GM18519 (cell line): ENCODE measurements around the gene GPS1.

Experiments used
- ATAC-seq: cut with Tn5 transposase; IDR thresholded peaks from one replicate; pipeline ENCODE4 v1.9.1; 2021; ENCODE audit warnings: mild to moderate bottlenecking, moderate library complexity; ENCODE audit not compliant: unreplicated experiment, low FRiP score

The GPS1 gene

DNA sequence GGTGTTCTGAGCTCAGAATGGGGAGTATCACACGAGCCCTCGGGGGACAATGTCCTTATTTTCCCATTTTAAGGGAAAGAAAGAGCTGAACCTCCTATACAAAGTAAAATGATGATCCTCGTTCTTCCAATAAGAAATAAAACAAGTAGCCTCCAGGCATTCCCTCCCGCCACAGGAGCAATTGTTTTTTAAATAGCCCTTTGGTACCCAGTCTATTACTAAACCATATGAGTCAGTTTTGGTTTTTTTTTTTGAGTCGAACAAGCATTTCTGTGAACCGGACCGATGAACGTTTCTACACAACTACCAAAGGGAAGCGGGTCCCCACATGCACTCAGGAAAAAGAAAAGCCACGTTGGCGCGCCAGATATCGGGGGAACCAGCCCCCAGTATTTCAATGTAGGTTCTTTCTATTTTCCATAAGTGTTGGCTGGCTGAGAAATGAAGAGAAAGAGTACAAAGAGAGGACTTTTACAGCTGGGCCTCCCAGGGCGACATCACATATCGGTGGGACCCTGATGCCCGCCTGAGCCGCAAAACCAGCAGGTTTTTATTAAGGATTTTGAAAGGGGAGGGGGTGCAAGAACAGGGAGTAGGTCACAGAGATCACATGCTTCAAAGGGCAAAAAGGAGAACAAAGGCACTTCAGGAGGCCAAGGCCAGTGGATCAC is 10.4 kb upstream of the GPS1 start:
- ATAC-seq = no peak

DNA sequence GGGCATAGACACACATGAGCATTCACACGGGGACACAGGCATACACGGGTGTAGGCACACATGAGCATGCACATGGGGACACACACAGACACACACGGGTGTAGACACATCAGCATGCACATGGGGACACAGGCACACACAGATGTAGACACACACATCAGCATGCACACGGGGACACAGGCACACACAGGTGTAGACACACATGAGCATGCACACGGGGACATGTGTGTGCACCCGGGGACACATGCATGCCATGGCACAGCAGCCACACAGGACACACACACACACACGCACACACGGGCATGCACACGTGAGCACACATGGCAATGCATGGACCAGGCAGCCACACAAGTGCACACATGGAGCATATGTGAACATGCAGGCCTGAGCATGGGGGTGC is 9.0 kb upstream of the GPS1 start:
- no peak for ATAC-seq

DNA sequence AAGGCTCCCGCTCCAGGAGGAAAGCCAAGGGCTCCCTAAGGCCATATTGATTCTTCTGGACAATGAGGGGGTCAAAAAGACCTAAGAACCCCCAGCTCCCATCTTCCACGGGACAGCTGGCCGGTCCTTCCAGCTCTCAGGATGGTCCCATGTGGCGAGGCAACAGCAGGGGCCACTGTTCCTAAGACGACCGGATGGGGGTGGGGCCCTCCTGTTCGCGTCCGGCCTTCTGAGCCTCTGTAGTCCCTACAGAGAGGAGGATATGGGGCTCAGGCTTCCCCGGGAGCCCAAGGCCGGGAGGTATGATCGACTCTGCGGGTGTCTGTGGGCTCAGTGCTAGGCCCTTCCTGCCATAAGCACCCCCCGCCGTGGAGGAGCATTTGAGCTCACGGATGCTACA is 8.2 kb upstream of the GPS1 start:
- no peak for ATAC-seq

DNA sequence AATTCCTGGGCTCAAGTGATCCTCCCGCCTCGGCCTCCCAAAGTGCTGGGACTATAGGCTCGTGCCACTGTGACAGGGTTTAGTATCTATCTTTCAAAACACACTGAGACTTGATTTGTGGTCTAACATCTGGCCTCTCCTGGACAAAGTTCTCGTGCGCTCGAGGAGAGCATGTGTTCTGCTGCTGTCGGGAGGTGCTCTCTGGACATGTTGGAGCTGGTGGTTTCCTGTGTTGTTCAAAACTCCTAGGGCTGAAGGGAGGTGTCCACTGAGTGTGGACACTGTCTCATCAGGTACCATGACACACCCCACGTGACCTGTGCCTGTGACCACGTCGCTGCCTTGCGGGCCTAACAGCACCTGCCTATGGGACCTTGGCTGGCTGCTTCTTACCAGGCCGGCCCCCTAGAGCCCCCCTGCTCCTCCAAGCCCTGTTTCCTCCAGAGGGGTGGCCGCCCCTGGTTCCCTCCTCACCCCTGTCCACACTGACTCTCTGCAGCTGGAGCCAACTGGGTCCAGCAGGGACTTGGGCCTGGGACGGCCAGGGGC is 5.7 kb upstream of the GPS1 start:
- no peak for ATAC-seq

DNA sequence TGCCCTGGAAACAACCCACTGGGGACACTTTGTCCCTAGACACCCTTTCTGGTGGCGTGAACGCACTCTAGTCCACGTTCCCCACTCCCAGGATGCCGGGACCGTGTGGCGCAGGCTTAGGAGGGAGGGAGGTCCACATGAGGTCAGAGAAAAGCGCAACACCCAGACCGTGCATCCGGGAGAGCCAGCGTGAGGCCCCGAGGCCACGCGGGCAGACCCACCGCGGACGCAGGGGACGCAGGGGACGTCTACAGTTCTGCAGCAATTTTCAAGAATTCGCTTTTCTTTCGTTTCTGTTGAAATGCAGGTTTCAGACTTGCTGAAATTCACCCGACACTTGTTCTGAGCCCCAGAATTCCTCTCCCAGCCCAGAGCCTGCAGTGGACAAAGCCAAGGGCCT is 4.8 kb upstream of the GPS1 start:
- no peak for ATAC-seq

GRCh38 chr17:82047379-82047778 is 4.3 kb upstream of the GPS1 start:
- no peak for ATAC-seq

DNA sequence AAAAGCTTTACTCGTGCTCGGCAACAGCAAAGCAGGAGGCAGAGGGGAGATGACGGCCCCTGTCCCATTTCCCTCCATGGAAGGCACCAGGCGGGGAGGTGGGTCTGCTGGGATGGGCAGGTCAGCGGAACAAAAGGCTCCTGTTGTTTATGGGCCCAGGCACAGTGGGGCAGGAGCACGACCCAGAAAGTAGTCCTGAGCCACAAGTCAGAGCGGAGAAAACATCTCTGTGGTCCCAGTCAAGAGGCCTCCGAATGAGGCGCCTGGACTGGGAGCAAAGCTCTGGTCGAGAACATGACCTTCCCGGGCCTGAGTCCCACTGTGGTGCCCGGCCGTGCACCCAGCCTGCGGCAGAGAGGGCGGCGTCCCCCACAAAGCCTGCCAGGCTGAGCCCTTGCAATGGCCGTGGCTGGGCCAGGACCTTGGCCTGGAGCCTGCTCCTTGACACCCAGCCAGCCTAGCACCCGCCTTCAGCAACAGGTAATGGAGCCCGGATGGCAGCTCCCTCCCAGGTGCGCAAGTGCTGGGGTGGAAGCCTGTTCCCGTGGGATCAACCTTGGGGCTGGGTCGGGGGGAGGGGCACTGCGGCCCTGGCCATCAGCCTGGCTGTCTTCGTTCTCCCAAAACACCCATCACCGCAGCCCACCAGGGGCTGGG is 3.7 kb upstream of the GPS1 start:
- ATAC-seq = no peak

- ATAC-seq = no peak
Observed at GRCh38 chr17:82048571-82048971, 3.1 kb upstream of the GPS1 start.

DNA sequence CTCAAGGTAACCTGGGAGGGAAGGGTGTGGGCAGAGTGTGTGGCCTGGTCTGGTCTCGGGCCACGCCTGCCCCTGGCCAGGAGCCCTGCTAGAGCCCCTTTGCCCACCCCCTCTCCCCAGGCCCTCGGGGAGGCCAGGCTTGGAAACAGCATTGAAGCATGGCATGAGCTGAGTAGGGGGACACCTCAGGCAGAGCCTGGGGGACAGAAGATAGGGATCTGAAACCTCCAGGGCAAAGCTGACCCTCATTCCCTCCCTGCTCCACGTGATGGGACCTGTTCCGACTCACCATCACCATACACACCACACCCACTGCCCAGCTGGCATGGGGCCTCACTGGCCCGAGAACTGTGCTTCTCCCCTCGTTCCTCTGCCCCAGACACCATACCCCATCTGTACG is 2.6 kb upstream of the GPS1 start:
- ATAC-seq = no peak

DNA sequence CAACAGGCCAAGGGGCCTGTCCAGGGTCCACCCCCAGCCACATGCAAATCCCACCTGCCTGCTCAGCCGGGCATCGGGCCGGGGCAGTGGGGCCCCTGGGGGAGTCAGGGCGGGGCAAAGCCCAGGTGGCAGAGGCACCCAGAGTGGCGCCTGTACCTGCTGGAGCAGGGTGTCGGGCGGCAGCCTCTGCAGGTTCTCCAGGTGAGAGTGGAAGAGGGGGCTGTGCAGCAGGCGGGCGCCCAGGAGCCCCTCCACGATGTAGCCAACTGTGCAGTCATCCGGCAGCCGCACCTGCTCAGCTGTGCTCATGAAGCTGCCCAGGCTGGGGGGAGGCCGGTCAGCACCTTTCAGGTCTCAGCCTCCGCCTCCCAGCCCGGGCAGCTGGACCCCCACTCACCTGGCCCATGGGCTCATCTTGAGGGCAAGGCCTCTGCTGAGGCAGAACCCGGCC is 2.2 kb upstream of the GPS1 start:
- ATAC-seq = no peak

- ATAC-seq = no peak
Observed at GRCh38 chr17:82050152-82050760, 1.4 kb upstream of the GPS1 start.

DNA sequence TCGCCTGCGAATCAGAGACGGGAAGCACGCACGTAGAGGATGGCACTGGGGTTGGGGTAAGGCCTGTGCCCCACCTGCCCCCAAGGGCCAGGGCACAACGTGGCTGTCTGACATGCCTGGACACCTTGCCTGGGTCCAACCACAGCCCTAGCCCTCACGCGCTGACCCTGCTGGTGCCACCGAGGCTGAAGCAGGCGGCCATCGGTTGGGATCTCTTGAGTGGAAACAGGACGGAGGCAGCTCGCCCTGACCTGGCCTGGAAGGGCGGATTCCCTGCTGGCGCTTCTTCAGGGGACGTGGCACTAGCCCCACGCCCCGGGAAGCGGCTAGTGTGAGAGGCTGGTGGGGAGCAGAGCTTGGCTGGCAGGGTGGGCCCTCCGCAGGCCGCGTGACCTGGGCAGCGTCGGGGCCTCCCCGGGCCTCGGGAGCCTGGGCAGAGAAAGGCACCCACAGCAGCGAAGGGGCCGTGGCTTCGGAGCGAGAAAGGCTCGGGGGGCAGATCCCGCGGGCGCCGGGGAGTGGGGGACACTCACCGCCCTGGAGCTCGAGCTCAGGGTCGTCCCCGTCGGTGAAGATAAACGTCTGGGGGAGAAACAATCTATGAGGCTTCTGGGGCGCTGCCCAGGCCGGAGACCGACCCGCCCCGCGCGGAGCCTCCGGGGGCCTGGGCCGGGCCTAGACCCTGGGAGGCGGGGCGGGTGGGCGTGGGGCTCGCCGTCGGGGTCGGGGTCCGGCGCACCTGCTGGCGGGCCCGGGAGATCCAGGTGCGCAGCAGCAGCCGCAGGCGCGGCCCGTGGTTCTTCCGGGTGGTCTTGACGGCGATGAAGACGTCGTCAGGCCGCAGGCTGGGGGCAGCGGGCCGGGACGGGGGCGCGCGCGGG is 697 bp upstream of the GPS1 start:
- no peak for ATAC-seq

DNA sequence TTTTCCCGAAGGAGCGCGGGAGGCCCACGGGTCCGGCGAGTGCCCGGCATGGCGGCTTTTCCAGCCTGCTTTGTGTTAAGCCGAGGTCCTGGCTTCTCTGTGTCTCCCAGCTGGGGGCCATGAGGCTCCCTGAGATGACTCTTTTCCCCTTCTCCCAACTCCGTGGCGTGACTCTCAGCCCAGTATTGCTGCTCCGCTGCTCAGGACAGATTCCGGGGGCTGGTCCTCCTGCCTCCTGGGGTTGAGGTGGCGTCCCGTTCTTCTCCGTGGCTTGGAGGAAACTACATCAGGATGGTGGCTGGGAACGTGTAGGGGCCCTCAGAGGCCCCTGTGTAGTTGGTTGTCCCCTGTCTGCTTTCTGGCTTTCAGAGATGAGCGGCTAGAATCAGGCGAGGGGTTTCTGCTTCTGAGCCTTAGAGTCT is 951 bp downstream of the GPS1 start:
- ATAC-seq = no peak

GRCh38 chr17:82053130-82053529 is 1.4 kb downstream of the GPS1 start:
- ATAC-seq = no peak

DNA sequence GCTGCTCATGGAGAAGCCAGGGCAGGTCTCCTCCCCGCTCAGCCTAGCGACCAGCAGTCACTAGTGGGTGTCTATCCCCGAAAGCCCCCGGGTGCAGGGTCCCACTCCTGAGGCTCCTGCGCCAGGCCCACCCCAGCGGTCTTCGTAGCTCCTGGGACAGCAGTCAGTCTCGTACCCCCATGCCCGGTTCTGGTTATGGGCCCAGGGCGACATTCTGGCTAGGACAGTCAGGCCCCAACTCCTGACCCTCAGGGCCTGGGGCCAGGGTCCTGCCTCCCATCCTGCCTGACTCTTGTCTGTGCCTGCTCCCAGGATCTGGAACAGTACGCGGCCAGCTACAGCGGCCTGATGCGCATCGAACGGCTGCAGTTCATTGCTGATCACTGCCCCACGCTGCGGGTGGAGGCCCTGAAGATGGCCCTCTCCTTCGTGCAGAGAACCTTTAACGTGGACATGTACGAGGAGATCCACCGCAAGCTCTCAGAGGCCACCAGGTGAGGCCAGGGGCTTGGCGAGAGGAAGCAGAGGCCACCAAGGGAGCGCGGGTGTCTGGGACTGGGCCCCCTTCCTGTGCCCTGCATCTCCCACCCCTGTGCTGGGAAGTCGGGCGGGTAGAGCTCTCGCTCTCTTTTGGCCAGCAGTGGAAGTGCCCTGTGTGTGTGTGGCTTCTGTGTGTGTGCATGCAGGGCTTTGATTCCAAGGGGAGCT is 2.0 kb downstream of the GPS1 start:
- ATAC-seq = no peak

- no peak for ATAC-seq
Observed at GRCh38 chr17:82054351-82055022, 2.8 kb downstream of the GPS1 start.

- no peak for ATAC-seq
Observed at GRCh38 chr17:82055023-82055964, 3.6 kb downstream of the GPS1 start.

DNA sequence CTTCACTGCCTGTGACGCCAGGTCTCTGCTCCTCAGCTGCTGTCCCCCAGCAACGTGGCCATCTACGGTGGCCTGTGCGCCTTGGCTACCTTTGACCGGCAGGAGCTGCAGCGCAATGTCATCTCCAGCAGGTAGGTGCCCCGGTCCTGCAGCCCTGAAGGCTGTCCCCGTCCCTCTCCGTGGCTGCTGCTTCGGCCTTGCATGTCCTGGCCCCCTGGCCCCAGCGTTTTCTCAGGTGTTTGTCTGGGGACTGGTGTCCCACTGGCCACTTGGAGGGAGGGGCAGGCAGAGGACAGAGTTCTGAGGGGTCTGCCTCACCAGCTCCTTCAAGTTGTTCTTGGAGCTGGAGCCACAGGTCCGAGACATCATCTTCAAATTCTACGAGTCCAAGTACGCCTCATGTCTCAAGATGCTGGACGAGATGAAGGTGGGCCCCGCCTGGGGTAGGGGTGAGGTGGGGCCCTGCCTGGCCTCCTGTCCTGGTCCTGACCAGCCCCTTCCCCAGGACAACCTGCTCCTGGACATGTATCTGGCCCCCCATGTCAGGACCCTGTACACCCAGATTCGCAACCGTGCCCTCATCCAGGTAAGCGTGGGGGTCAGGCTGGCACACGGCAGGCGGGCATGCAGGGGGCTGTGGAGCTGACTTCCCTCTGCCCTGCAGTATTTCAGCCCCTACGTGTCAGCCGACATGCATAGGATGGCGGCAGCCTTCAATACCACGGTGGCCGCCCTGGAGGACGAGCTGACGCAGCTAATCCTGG is 4.4 kb downstream of the GPS1 start:
- ATAC-seq = no peak
